ENCODE data around the gene OR1S2.

The OR1S2 gene

GRCh38 chr11:58178444-58178843 lies 25.5 kb downstream of the OR1S2 start:
- H3K27me3 Mint-ChIP-seq, result peaks cover 39% of the 10 kb centered on the region
- no peak overlapping the region for H3K4me3 Mint-ChIP-seq
- no peak for ATAC-seq (replicated peaks; ENCODE audit: extremely low read depth, poor library complexity, severe bottlenecking)
- H3K4me1 Mint-ChIP-seq, result no peaks in the 10 kb centered on the region
- no peak overlapping the region for H3K27ac Mint-ChIP-seq (ENCODE audit: low read depth)
- H3K36me3 Mint-ChIP-seq (ENCODE audit: insufficient read depth), result peaks cover 1% of the 10 kb centered on the region
- no peaks in the 10 kb centered on the region for H3K9me3 Mint-ChIP-seq
- no peak for DNase-seq (ENCODE audit: low spot score in 2 of 2)

GRCh38 chr11:58177409-58178054 lies 26.4 kb downstream of the OR1S2 start:
- H3K4me1 Mint-ChIP-seq, result no peaks in the 10 kb centered on the region
- DNase-seq (ENCODE audit: low spot score in 2 of 2), result no peak

GRCh38 chr11:58165504-58166106 lies 38.3 kb downstream of the OR1S2 start:
- Mint-ChIP-seq H3K36me3 (ENCODE audit: insufficient read depth) (no peaks in the 10 kb centered on the region), H3K9me3 (no peaks in the 10 kb centered on the region), H3K4me1 (no peaks in the 10 kb centered on the region), H3K27me3 (peaks cover 9% of the 10 kb centered on the region), H3K27ac (ENCODE audit: low read depth) (no peak overlapping the region), H3K4me3 (no peak overlapping the region)
- ATAC-seq (replicated peaks; ENCODE audit: extremely low read depth, poor library complexity, severe bottlenecking) (no peak), DNase-seq (ENCODE audit: low spot score in 2 of 2) (no peak)

More at GRCh38 chr11:58177409-58178054, 26.4 kb downstream of the OR1S2 start:
- Mint-ChIP-seq H3K9me3 (no peaks in the 10 kb centered on the region), H3K27me3 (peaks cover 39% of the 10 kb centered on the region), H3K36me3 (ENCODE audit: insufficient read depth) (peaks cover 1% of the 10 kb centered on the region), H3K27ac (ENCODE audit: low read depth) (no peak overlapping the region), H3K4me3 (no peak overlapping the region)
- ATAC-seq (replicated peaks; ENCODE audit: extremely low read depth, poor library complexity, severe bottlenecking), result no peak

GRCh38 chr11:58164990-58165389 lies 39.0 kb downstream of the OR1S2 start:
- Mint-ChIP-seq H3K36me3 (ENCODE audit: insufficient read depth) (no peaks in the 10 kb centered on the region), H3K27me3 (peaks cover 9% of the 10 kb centered on the region), H3K9me3 (no peaks in the 10 kb centered on the region), H3K4me3 (no peak overlapping the region), H3K4me1 (no peaks in the 10 kb centered on the region), H3K27ac (ENCODE audit: low read depth) (no peak overlapping the region)
- DNase-seq (ENCODE audit: low spot score in 2 of 2) (no peak), ATAC-seq (replicated peaks; ENCODE audit: extremely low read depth, poor library complexity, severe bottlenecking) (no peak)

GRCh38 chr11:58164389-58164788 lies 39.6 kb downstream of the OR1S2 start:
- no peak overlapping the region for H3K27ac Mint-ChIP-seq (ENCODE audit: low read depth)
- DNase-seq (ENCODE audit: low spot score in 2 of 2), result no peak
- peaks cover 9% of the 10 kb centered on the region for H3K27me3 Mint-ChIP-seq
- no peaks in the 10 kb centered on the region for H3K9me3 Mint-ChIP-seq
- H3K36me3 Mint-ChIP-seq (ENCODE audit: insufficient read depth), result no peaks in the 10 kb centered on the region
- H3K4me1 Mint-ChIP-seq, result no peaks in the 10 kb centered on the region
- ATAC-seq (replicated peaks; ENCODE audit: extremely low read depth, poor library complexity, severe bottlenecking), result no peak
- H3K4me3 Mint-ChIP-seq, result no peak overlapping the region

All from central memory CD8-positive, alpha-beta T cell (primary cell).